Upper lobe of left lung (tissue), 6 donors: ENCODE data around the gene ARL5C. TPM values are rescaled to one million over a fixed set of nuclear protein-coding genes. Genes with fewer than 3 reads are reported as not detected.

Source experiments
- ATAC-seq, 2 donors: fragments of 200-7000 bp; cut with Tn5 transposase; one replicate each; pipeline ENCODE4 v1.9.1; 2022; ENCODE audit warnings: mild to moderate bottlenecking in 2 of 2, moderate library complexity in 2 of 2; ENCODE audit not compliant: low FRiP score in 2 of 2
- DNase-seq, 2 donors: peaks; one replicate each; pipeline ENCODE4 v3.0.0-alpha.2; 2019 to 2020
- H3K27ac ChIP-seq, 4 donors: fragments of 200-600 bp; sonication (generic); one replicate each; pipeline ENCODE4 v1.5.1; 2016 to 2019
- H3K27me3 ChIP-seq, 4 donors: fragments of 200-600 bp; sonication (generic); one replicate each; pipeline ENCODE4 v1.5.1; 2017 to 2019
- H3K36me3 ChIP-seq, 4 donors: fragments of 200-600 bp; sonication (generic); one replicate each; pipeline ENCODE4 v1.5.1; 2016 to 2019
- H3K4me1 ChIP-seq, 4 donors: fragments of 200-600 bp; sonication (generic); one replicate each; pipeline ENCODE4 v1.5.1; 2018 to 2019
- H3K4me3 ChIP-seq, 4 donors: fragments of 200-600 bp; sonication (generic); one replicate each; pipeline ENCODE4 v1.5.1; 2017 to 2019; ENCODE audit warnings: mild to moderate bottlenecking in 2 of 4, moderate library complexity in 1 of 4
- H3K9me3 ChIP-seq, 4 donors: fragments of 200-600 bp; sonication (generic); one replicate each; pipeline ENCODE4 v1.5.1; 2018 to 2019
- EP300 ChIP-seq, 4 donors: sonication (generic); formaldehyde crosslinking; IDR thresholded peaks; one replicate each; pipeline ENCODE4 v1.5.1; 2017; ENCODE audit warnings: antibody characterized with exemption in 4 of 4, control low read depth in 2 of 4
- POLR2A ChIP-seq, 4 donors: fragments of 450-650 bp; IDR thresholded peaks; one replicate each; pipeline ENCODE4 v1.5.1; 2016 to 2017; ENCODE audit warnings: antibody characterized with exemption in 4 of 4, mild to moderate bottlenecking in 2 of 4
- POLR2AphosphoS5 ChIP-seq, 2 donors: sonication (generic); formaldehyde crosslinking; IDR thresholded peaks; one replicate each; pipeline ENCODE4 v1.5.1; 2017; ENCODE audit warnings: antibody characterized with exemption in 2 of 2
- WGBS, 2 donors: methylation state at CpG; one replicate each; pipeline ENCODE4 v1.1.5; 2017 to 2018; 5-methylcytosine and 5-hydroxymethylcytosine counted together
- total RNA-seq, 6 donors: library from RNA; depleted of rRNA in 4 of 6; stranded (reverse); fragments of >200 nt in 4 of 6; gene quantifications; one replicate each; pipeline versions ENCODE4 v1.1.0 to v1.2.1, GENCODE V29; 2016 to 2021
- TF ChIP-seq, protein P1 (sequence below), 6 experiments: fragments of 450-650 bp in 4 of 6; fragments of 200-600 bp in 2 of 6; sonication (generic) in 2 of 6; IDR thresholded peaks; one replicate each; pipeline ENCODE4 v1.5.1; 2016 to 2019; ENCODE audit warnings: antibody characterized with exemption in 6 of 6
- donor health status: DM: no; HTN: no; CAD: no; lungs with moderate emphysema.
- donor health status: DM: no; HTN: yes; CAD: no; lungs with severe emphysema.

The ARL5C gene
- total RNA-seq, 6 donors from 2014 or later, result 0.39 TPM; not detected in 5

GRCh38 chr17:39167476-39167875, 1.5 kb upstream of the ARL5C start:
- H3K27ac ChIP-seq, result no peak overlapping the region
- DNase-seq (no peak), ATAC-seq (peak in 1 of 2 donors; percentile 5)
- peaks cover 15 to 26% (median 25%) of the 10 kb centered on the region in 4 donors for H3K4me1 ChIP-seq
- no peak overlapping the region for H3K4me3 ChIP-seq
- peaks cover 0 to 8% (median 2%) of the 10 kb centered on the region in 4 donors for H3K27me3 ChIP-seq
- no peaks in the 10 kb centered on the region for H3K36me3 ChIP-seq
- TF ChIP-seq, protein P1, sequence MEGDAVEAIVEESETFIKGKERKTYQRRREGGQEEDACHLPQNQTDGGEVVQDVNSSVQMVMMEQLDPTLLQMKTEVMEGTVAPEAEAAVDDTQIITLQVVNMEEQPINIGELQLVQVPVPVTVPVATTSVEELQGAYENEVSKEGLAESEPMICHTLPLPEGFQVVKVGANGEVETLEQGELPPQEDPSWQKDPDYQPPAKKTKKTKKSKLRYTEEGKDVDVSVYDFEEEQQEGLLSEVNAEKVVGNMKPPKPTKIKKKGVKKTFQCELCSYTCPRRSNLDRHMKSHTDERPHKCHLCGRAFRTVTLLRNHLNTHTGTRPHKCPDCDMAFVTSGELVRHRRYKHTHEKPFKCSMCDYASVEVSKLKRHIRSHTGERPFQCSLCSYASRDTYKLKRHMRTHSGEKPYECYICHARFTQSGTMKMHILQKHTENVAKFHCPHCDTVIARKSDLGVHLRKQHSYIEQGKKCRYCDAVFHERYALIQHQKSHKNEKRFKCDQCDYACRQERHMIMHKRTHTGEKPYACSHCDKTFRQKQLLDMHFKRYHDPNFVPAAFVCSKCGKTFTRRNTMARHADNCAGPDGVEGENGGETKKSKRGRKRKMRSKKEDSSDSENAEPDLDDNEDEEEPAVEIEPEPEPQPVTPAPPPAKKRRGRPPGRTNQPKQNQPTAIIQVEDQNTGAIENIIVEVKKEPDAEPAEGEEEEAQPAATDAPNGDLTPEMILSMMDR (IDR thresholded peaks at IDR 0.05), result no peak
- no peak for TF ChIP-seq EP300 (IDR thresholded peaks at IDR 0.05)
- no peak for TF ChIP-seq POLR2A (IDR thresholded peaks at IDR 0.05)
- TF ChIP-seq POLR2AphosphoS5 (IDR thresholded peaks at IDR 0.05), result no peak
- H3K9me3 ChIP-seq, result no peaks in the 10 kb centered on the region
- WGBS, 2 donors, result 29 to 31% methylated on average over 2 of the region's 2 CpGs

DNA sequence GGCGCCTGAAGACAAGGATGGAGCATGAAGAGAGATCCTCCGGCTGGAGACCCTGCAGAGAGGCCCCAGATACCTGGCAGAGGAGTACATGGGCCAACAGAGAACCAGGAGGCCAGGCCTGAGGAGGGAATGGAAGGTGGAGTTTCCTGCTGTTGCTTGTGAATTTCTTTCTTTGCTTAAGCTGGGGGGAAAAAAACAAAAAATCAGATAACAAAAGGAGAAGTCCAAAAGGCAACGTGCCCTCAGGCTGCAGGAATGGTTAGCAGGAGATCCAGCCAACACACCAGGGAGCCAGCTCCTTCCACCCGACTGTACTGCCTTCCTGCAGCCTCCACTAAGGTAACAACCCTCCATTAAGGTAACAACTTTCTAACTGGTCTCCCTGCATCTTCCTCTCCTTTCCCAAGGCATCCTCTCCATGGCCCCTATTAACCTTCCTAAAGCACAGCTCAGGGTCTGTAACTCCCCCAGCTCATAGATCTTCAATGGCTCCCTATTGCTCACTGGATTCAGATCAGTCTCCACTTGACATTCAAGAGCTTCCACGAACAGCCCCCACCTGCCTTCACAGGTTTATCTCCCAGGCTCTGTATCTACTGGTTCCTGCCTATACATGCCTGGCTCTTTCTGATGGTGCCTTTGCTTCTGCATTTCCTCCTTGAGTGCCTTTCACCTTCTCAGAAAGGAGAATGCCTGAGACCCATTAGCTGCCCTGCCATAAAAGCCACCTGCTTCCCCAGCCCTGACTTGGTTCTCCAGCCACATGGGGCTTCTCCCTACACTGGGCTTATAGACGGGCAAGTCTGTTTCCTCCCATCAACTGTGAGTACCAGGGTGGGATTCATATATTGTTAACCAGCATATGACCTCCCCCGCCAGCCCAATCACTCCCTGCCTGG, 725 bp upstream of the ARL5C start:
- WGBS, 2 donors, result 59 to 64% methylated on average over 7 of the region's 7 CpGs
- no peak for DNase-seq
- TF ChIP-seq POLR2AphosphoS5 (IDR thresholded peaks at IDR 0.05), result no peak
- no peak for TF ChIP-seq POLR2A (IDR thresholded peaks at IDR 0.05)
- TF ChIP-seq, protein P1 (IDR thresholded peaks at IDR 0.05), result no peak
- no peak for TF ChIP-seq EP300 (IDR thresholded peaks at IDR 0.05)

GRCh38 chr17:39165178-39165840, 652 bp downstream of the ARL5C start:
- TF ChIP-seq POLR2AphosphoS5 (IDR thresholded peaks at IDR 0.05) (no peak), POLR2A (IDR thresholded peaks at IDR 0.05) (no peak), EP300 (IDR thresholded peaks at IDR 0.05) (no peak)
- TF ChIP-seq, protein P1 (IDR thresholded peaks at IDR 0.05), result no peak
- peak overlapping the region in 2 of 4 donors; percentile 11 to 32 for H3K27ac ChIP-seq

More for the DNA sequence above, 725 bp upstream of the ARL5C start:
- H3K4me1 ChIP-seq, result peaks cover 15 to 26% (median 25%) of the 10 kb centered on the region in 4 donors
- H3K4me3 ChIP-seq, result no peak overlapping the region
- H3K9me3 ChIP-seq, result no peaks in the 10 kb centered on the region
- ATAC-seq, result no peak
- no peaks in the 10 kb centered on the region for H3K36me3 ChIP-seq
- H3K27me3 ChIP-seq, result peaks cover 0 to 8% (median 2%) of the 10 kb centered on the region in 4 donors
- no peak overlapping the region for H3K27ac ChIP-seq

GRCh38 chr17:39164675-39165143, 1.3 kb downstream of the ARL5C start:
- WGBS, 2 donors, result 1 to 2% methylated on average over 7 to 15 of the region's 15 CpGs
- peaks cover 15 to 26% (median 25%) of the 10 kb centered on the region in 4 donors for H3K4me1 ChIP-seq
- peak; percentile 90 to 93 for ATAC-seq

More at GRCh38 chr17:39165178-39165840, 652 bp downstream of the ARL5C start:
- Histone ChIP-seq H3K4me1 (peaks cover 15 to 26% (median 25%) of the 10 kb centered on the region in 4 donors), H3K27me3 (peaks cover 0 to 8% (median 2%) of the 10 kb centered on the region in 4 donors), H3K9me3 (no peaks in the 10 kb centered on the region), H3K4me3 (peak overlapping the region; percentile 18 to 54 (median 44)), H3K36me3 (no peaks in the 10 kb centered on the region)
- peak in 1 of 2 donors; percentile 17 for ATAC-seq
- WGBS, 2 donors, result 5 to 6% methylated on average over 15 to 24 of the region's 51 CpGs
- DNase-seq, result peak in 1 of 2 donors; percentile 80

More at GRCh38 chr17:39164675-39165143, 1.3 kb downstream of the ARL5C start:
- TF ChIP-seq, protein P1 (IDR thresholded peaks at IDR 0.05), result peak; percentile 62 to 85 (median 80)
- TF ChIP-seq POLR2AphosphoS5 (IDR thresholded peaks at IDR 0.05) (peak in 1 of 2 donors; percentile 15), POLR2A (IDR thresholded peaks at IDR 0.05) (no peak), EP300 (IDR thresholded peaks at IDR 0.05) (no peak)
- H3K9me3 ChIP-seq, result no peaks in the 10 kb centered on the region
- H3K4me3 ChIP-seq, result peak overlapping the region; percentile 18 to 54 (median 44)
- no peaks in the 10 kb centered on the region for H3K36me3 ChIP-seq
- H3K27me3 ChIP-seq, result peaks cover 0 to 8% (median 2%) of the 10 kb centered on the region in 4 donors
- peak in 1 of 2 donors; percentile 78 for DNase-seq
- peak overlapping the region in 2 of 4 donors; percentile 11 to 32 for H3K27ac ChIP-seq
